GM19025 (cell line): Measurements from ENCODE around the gene USP4.
"Not testable (repeated sequence)": the region's sequence is repeated elsewhere in the genome, so short reads cannot be mapped to it uniquely, and the experiment has no call there.

Experiments used
- ATAC-seq: cut with Tn5 transposase; IDR thresholded peaks from one replicate; pipeline ENCODE4 v1.9.1; 2021; ENCODE audit warnings: mild to moderate bottlenecking, low read depth, moderate library complexity; ENCODE audit not compliant: unreplicated experiment

USP4 gene, protein sequence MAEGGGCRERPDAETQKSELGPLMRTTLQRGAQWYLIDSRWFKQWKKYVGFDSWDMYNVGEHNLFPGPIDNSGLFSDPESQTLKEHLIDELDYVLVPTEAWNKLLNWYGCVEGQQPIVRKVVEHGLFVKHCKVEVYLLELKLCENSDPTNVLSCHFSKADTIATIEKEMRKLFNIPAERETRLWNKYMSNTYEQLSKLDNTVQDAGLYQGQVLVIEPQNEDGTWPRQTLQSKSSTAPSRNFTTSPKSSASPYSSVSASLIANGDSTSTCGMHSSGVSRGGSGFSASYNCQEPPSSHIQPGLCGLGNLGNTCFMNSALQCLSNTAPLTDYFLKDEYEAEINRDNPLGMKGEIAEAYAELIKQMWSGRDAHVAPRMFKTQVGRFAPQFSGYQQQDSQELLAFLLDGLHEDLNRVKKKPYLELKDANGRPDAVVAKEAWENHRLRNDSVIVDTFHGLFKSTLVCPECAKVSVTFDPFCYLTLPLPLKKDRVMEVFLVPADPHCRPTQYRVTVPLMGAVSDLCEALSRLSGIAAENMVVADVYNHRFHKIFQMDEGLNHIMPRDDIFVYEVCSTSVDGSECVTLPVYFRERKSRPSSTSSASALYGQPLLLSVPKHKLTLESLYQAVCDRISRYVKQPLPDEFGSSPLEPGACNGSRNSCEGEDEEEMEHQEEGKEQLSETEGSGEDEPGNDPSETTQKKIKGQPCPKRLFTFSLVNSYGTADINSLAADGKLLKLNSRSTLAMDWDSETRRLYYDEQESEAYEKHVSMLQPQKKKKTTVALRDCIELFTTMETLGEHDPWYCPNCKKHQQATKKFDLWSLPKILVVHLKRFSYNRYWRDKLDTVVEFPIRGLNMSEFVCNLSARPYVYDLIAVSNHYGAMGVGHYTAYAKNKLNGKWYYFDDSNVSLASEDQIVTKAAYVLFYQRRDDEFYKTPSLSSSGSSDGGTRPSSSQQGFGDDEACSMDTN

GRCh38 chr3:49339941-49340800 is at the start of gene USP4:
USP4 (minus strand) TSS chr3:49340053; CDS start chr3:49340024, 29 bp downstream.
- peak; percentile 93 for ATAC-seq

- ATAC-seq = no peak
Measured at GRCh38 chr3:49389297-49389696, 49.4 kb upstream of the USP4 start.

DNA sequence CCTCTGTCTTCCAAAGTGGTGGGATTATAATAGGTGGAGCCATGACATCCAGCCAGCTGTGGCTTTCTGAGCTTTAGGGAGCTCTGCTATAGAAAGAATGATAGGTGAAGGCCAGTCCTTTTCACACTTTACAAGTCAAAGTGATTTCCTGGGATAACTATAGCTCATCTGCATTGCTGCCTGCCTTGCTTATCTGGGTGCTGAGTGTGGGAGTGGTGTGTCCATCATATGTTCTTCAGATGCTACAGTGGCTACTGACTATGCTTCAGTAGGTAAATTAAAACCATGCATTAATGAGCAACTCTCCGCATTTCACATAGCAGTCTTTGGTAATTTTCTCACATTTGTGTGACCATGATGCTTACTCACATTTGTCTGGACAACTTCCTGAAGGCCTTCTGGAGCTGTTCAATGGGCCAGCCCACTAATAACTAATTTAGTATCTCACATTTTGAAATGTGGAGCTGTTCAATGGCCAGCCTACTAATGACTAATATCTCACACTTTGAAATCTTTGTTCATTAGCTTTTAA is 48.5 kb upstream of the USP4 start:
- ATAC-seq = no peak

GRCh38 chr3:49387721-49388120 is 47.9 kb upstream of the USP4 start:
- no peak for ATAC-seq

DNA sequence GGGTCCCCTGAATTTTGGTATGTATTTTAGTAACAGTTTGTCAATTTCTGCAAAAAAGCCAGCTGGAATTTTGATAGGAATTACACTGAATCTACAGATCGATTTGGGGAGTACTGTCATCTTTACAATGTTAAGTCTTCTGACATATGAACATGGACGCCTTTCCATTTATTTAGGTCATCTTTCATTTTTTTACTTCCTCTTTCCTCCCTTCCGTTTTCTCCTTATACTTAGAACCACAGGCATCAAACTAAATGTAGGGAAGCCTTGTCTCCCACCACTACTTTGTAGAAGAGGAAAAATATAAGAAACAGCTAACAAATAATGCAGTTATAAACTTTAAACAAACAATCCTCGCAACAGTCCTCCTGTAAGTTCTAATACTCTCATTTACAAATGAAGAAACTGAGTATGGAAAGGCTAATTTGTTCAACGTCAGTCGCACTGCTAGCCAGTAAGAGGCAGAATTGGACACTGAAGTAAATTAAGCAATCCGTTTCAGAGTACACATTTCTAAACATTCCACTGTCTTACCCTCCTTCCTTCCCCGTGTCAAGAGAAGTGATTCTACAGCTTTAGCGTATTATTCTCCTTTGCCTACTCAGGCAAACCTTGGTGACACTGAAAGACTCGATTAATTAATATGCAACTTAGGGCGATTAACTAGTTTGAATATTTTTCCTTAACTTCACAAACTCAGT is 46.4 kb upstream of the USP4 start:
- no peak for ATAC-seq

- no peak for ATAC-seq
Measured at GRCh38 chr3:49385617-49386016, 45.8 kb upstream of the USP4 start.

DNA sequence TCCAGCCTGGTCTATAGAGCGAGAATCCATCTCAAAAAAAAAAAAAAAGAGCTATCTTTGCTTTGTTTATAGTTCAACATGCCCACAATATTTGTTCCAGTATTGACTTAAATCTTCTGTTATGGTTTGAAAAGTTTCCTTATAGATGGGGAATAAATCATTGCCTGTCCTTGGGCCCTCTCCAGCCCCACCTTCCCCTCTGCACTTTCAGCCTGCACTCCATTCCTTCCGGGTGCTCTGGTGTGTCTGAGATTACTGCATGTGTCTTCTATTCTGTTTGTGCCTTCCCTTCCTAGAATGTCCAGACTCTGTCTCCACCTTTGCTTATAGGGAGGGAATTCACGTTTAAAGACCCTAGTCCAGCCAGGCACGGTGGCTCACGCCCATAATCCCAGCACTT is 43.5 kb upstream of the USP4 start:
- no peak for ATAC-seq

DNA sequence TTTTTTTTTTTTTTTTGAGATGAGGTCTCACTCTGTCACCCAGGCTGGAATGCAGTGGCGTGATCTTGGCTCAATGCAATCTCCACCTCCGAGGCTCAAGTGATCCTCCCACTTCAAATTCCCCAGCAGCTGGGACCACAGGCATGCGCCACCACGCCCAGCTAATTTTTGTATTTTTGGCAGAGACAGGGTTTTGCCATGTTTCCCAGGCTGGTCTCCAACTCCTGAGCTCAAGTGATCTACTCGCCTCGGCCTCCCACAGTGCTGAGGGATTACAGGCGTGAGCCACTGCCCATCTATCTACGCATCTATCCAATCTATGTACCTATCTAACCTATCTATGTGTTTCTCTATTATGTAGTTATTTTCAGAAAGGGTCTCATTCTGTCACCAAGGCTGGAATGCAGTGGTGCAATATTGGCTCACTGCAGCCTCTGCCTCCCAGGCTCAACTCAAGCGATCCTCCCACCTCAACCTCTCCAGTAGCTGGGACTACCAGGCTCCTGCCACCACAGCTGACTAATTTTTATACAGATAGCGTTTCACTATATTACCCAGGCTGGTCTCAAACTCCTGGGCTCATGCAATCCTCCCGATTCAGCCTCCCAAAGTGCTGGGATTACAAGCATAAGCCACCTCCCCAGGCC is 38.5 kb upstream of the USP4 start:
- no peak for ATAC-seq

GRCh38 chr3:49377483-49377882 is 37.6 kb upstream of the USP4 start:
- ATAC-seq = no peak

- ATAC-seq = no peak
Measured at GRCh38 chr3:49371946-49372345, 32.1 kb upstream of the USP4 start.

DNA sequence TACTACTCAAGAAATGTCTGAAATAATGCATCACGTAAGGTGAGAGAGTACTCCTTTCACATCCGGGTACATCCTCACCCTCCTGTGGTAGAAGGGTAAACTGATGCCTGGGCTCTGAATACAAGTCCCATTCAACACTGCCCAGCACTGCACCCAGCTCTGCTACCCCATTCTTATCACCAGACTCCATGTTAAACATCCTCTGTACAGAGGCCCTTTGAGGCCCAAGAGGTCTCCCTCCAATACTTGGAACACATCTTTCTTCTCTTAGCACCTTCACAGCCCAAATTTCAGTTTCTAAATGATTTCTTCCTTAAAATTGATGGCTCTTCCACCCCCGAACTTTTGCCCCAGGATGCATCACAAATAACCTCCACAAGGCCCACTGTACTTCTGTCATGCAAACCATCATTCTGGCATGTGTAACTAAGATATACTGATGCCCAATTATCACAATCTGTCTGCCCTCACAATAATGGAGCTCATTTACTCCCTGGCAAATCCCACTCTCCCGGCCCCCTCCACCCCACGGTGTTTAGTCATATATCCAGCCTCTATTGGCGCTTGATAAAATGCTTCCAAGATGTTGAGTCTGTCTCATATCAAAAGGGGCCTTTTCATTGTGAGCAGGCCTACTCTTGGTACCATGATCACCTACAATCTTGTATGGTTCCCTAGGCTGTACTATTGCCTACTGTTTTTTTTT is 30.9 kb upstream of the USP4 start:
- no peak for ATAC-seq

DNA sequence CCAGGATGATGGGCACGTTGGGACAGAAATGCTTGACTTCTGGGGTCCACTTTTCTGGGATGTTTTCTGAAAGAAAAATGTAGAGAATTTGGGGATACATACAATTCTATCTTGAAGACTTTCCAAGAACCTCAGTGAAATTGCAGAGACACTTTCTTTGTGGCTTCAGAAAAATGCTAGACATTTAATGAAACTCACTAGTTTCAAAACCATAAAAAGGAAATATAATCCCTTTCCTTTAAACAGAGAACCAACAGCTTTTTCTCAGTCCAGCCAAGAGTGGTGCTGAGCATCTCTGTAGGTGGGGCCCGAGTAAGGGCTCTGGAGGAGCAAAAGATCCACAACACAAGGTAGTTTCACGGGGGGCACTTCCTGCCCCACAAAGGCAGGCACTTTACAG is 22.7 kb upstream of the USP4 start:
- ATAC-seq = no peak

GRCh38 chr3:49359623-49360022 is 19.8 kb upstream of the USP4 start:
- no peak for ATAC-seq

- ATAC-seq = no peak
Measured at GRCh38 chr3:49358884-49359225, 19.0 kb upstream of the USP4 start.

- peak; percentile 92 for ATAC-seq
Measured at GRCh38 chr3:49358217-49358883, 18.5 kb upstream of the USP4 start, which contains the start of gene GPX1. GPX1 (minus strand) TSS chr3:49358353; CDS start chr3:49358278, 75 bp downstream.

DNA sequence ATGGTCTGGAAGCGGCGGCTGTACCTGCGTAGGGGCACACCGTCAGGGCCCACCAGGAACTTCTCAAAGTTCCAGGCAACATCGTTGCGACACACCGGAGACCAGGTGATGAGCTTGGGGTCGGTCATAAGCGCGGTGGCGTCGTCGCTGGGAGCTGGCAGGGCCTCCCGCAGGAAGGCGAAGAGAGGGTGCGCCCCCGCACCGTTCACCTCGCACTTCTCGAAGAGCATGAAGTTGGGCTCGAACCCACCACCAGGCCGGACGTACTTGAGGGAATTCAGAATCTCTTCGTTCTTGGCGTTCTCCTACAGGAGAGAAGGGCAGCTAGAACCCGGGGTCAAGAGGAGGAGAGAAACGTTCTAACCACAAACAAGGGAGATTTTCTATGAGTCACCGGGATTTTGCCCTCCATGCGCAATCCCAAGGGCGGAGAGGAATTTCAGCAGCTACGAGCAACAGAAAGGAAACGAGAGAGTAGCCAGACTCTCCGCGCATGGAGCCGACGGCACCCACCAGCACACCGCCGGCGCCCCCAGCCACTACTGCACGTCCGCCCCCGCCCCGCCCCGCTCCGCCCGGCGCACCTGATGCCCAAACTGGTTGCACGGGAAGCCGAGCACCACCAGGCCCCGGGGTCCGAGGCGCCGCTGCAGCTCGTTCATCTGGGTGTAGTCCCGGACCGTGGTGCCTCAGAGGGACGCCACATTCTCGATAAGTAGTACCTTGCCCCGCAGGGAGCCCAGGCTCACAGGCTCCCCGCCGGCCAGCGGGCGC is 17.8 kb upstream of the USP4 start:
- not testable (repeated sequence) for ATAC-seq

GRCh38 chr3:49357095-49357442 is 17.2 kb upstream of the USP4 start:
- ATAC-seq = not testable (repeated sequence)
